Psoas muscle (tissue), 8 donors: ENCODE measurements around the gene USP10. TPM values are rescaled to one million over a fixed set of nuclear protein-coding genes. Genes with fewer than 3 reads are reported as not detected.
A peak's percentile ranks its signal among the peaks of the same experiment; 100 is the strongest.

Experiments used
- ATAC-seq, 4 donors: fragments of 200-7000 bp; cut with Tn5 transposase; one replicate each; pipeline ENCODE4 v1.9.1; 2020; ENCODE audit warnings: moderate library complexity in 3 of 4, mild to moderate bottlenecking in 2 of 4
- DNase-seq, 2 donors: peaks; one replicate each; pipeline ENCODE4 v3.0.0-alpha.2; 2020
- H3K27ac ChIP-seq: fragments of 200-600 bp; one replicate; pipeline ENCODE4 v1.8.0; 2022
- H3K27me3 ChIP-seq, 3 donors: fragments of 200-600 bp in 1 of 3; one replicate each; pipeline versions ENCODE4 v1.6.1 to v1.8.0; 2013 to 2022; ENCODE audit warnings: low read length in 2 of 3, mild to moderate bottlenecking in 2 of 3, moderate library complexity in 1 of 3; ENCODE audit not compliant: insufficient read depth in 3 of 3
- H3K36me3 ChIP-seq, 2 donors: fragments of 200-600 bp in 1 of 2; one replicate each; pipeline versions ENCODE4 v1.6.1 to v1.8.0; 2013 to 2022; ENCODE audit warnings: low read depth in 1 of 2, mild to moderate bottlenecking in 1 of 2, moderate library complexity in 1 of 2; ENCODE audit not compliant: insufficient read depth in 1 of 2
- H3K4me1 ChIP-seq: fragments of 200-600 bp; one replicate; pipeline ENCODE4 v1.8.0; 2022
- H3K4me3 ChIP-seq: fragments of 200-600 bp; one replicate; pipeline ENCODE4 v1.8.0; 2022; ENCODE audit warnings: mild to moderate bottlenecking
- H3K9me3 ChIP-seq: fragments of 200-600 bp; one replicate; pipeline ENCODE4 v1.8.0; 2022
- CTCF ChIP-seq: fragments of 200-600 bp; IDR thresholded peaks from one replicate; pipeline ENCODE4 v1.8.0; 2022; ENCODE audit warnings: antibody characterized with exemption
- WGBS, 3 donors: extraction: QIAGEN DNeasy Blood & Tissue Kit; methylation state at CpG; one replicate each; pipeline versions ENCODE4 v1.1.6 to v1.1.7; 2013; 5-methylcytosine and 5-hydroxymethylcytosine counted together
- intact Hi-C, 2 donors: fragments of 100-400 bp; cut with DNase I; formaldehyde crosslinking; loops; one replicate each; pipeline versions ENCODE4 v1.11.0 to v1.14.2; 2022
- polyA plus RNA-seq, 3 donors: library from polyadenylated mRNA; stranded (reverse); fragments of 200-250 nt; gene quantifications; one replicate each; pipeline ENCODE4 v1.2.3, GENCODE V29; 2013
- total RNA-seq, 4 donors: library from RNA; stranded (reverse); fragmentation: NEBNext Ultra II Directional in 2 of 4; extraction: Animal tissue kit (Norgen Biotek cat#: 25700) in 2 of 4; gene quantifications; one replicate each; pipeline versions ENCODE4 v1.2.1 to v1.2.4, GENCODE V29; 2021 to 2023
- donor health status: healthy with polysubstance abuse.
- donor health status: DM: no; HTN: no; CAD: no; lungs with moderate emphysema.
- donor health status: Bipolar disorder and iron deficiency.
- donor health status: healthy.
- donor health status: DM: yes; HTN: yes; CAD: no.
- donor health status: DM: no; HTN: no; CAD: no.
- donor health status: DM: no; HTN: no; CAD: no.
- donor health status: DM: yes; HTN: yes; CAD: no.

Gene USP10
- total and polyA plus RNA-seq, 7 donors: 33.9 to 93.0 (median 69.2) TPM

GRCh38 chr16:84752600-84752999 lies 52.8 kb downstream of the USP10 start:
- 91 to 92% (median 92%) methylated on average over 8 of the region's 8 CpGs for WGBS, 3 donors
- no peaks in the 10 kb centered on the region for H3K27me3 ChIP-seq
- peaks cover 27% of the 10 kb centered on the region for H3K4me1 ChIP-seq
- H3K27ac ChIP-seq: no peak overlapping the region
- no peak for TF ChIP-seq CTCF
- no peaks in the 10 kb centered on the region for H3K9me3 ChIP-seq
- H3K36me3 ChIP-seq: no peaks in the 10 kb centered on the region
- no peak for DNase-seq
- H3K4me3 ChIP-seq: no peak overlapping the region
- intact Hi-C loops: loop anchor here (5.0 kb wide), 3 partner anchors 200 to 220 kb away; no protein-coding TSS in a partner anchor
- ATAC-seq: no peak

GRCh38 chr16:84753412-84754326 lies 53.9 kb downstream of the USP10 start:
- H3K4me1 ChIP-seq: peaks cover 27% of the 10 kb centered on the region

GRCh38 chr16:84754353-84754856 lies 54.6 kb downstream of the USP10 start:
- Histone ChIP-seq H3K27me3 (no peaks in the 10 kb centered on the region), H3K4me1 (peaks cover 27% of the 10 kb centered on the region), H3K27ac (no peak overlapping the region), H3K36me3 (peaks cover 0 to 4% of the 10 kb centered on the region in 2 donors), H3K4me3 (no peak overlapping the region), H3K9me3 (no peaks in the 10 kb centered on the region)
- 10 to 19% (median 11%) methylated on average over 12 of the region's 12 CpGs for WGBS, 3 donors
- peak in 1 of 2 donors; percentile 42 for DNase-seq
- ATAC-seq: peak; percentile 69 to 86 (median 78)
- TF ChIP-seq CTCF: peak; percentile 86
- intact Hi-C loops: loop anchor here (5.0 kb wide), 3 partner anchors 198 to 218 kb away; no protein-coding TSS in a partner anchor

More at GRCh38 chr16:84753412-84754326, 53.9 kb downstream of the USP10 start:
- no peak for TF ChIP-seq CTCF
- intact Hi-C loops: loop anchor here (5.0 kb wide), 3 partner anchors 199 to 219 kb away; no protein-coding TSS in a partner anchor
- Histone ChIP-seq H3K27me3 (no peaks in the 10 kb centered on the region), H3K9me3 (no peaks in the 10 kb centered on the region), H3K36me3 (no peaks in the 10 kb centered on the region), H3K27ac (no peak overlapping the region), H3K4me3 (no peak overlapping the region)
- DNase-seq: no peak
- ATAC-seq: peak in 2 of 4 donors; percentile 14 to 35
- WGBS, 3 donors: 90 to 95% (median 92%) methylated on average over 14 of the region's 14 CpGs

- Histone ChIP-seq H3K27ac (no peak overlapping the region), H3K27me3 (no peaks in the 10 kb centered on the region), H3K9me3 (no peaks in the 10 kb centered on the region), H3K4me3 (no peak overlapping the region), H3K36me3 (peaks cover 0 to 9% of the 10 kb centered on the region in 2 donors), H3K4me1 (peaks cover 22% of the 10 kb centered on the region)
- DNase-seq: no peak
- 87 to 88% (median 87%) methylated on average over 17 of the region's 17 CpGs for WGBS, 3 donors
- intact Hi-C loops: loop anchor here (5.0 kb wide), 4 partner anchors 52 to 217 kb away; no protein-coding TSS in a partner anchor
- no peak for TF ChIP-seq CTCF
- ATAC-seq: no peak
Measured at GRCh38 chr16:84754956-84755672, 55.3 kb downstream of the USP10 start.
